Ovary (tissue), 3 donors: ENCODE results near the gene EEFSEC.

Experiments used
- CTCF ChIP-seq, 3 donors: fragments of 450-650 bp in 2 of 3; fragments of 200-600 bp in 1 of 3; IDR thresholded peaks; one replicate each; pipeline versions ENCODE4 v1.5.1 to v1.8.0; 2016 to 2022; ENCODE audit warnings: antibody characterized with exemption in 3 of 3, mild to moderate bottlenecking in 1 of 3
- EP300 ChIP-seq: sonication (generic); formaldehyde crosslinking; IDR thresholded peaks from one replicate; pipeline ENCODE4 v1.6.1; 2017; ENCODE audit warnings: antibody characterized with exemption
- donor health status: DM: no; HTN: no; CAD: no.

GRCh38 chr3:128392818-128393544 is 239.7 kb downstream of the EEFSEC start:
- TF ChIP-seq CTCF (IDR thresholded peaks at IDR 0.05) (no peak), EP300 (no peak)
